ENCODE measurements around the gene ALDH1L1. TPM values are rescaled to one million over a fixed set of nuclear protein-coding genes. Genes with fewer than 3 reads are reported as not detected.

ALDH1L1 gene
- total RNA-seq, 2 experiments from 2014 or later, result 0.05 to 0.18 TPM

DNA sequence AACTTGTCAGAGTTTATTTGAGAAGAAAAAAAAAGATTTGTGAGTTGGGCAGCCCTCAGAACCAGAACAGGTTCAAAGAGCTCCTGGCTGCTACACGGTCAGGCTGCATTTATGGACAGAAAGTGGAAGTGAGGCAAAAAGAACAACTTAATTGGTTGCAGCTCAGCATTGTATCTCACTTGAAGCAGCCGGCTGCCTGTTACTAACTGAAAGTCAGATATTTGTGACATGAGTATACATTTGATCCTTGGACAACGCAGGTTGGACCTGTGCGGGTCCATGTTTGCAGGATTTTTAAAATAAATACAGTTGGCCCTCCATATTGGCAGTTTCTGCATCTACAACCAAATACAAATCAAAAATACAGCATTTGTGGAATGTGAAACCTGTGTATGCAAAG lies 7.5 kb upstream of the ALDH1L1 start:
- H3K27ac Mint-ChIP-seq, result no peak overlapping the region
- no peaks in the 10 kb centered on the region for H3K4me1 Mint-ChIP-seq
- H3K27me3 Mint-ChIP-seq, result peaks cover 14% of the 10 kb centered on the region
- no peaks in the 10 kb centered on the region for H3K36me3 Mint-ChIP-seq (ENCODE audit: low read depth)
- DNase-seq, result no peak
- H3K4me3 Mint-ChIP-seq, result no peak overlapping the region
- ChIA-PET CTCF (interaction anchor here (3.3 kb wide), 1 partner anchor 10 kb away, joined by 20 read pairs; no protein-coding TSS in a partner anchor), POLR2A (no interaction called here)
- intact Hi-C loops (cut with DNase I, micrococcal nuclease), result no loop called here
- H3K9me3 Mint-ChIP-seq (ENCODE audit: low read depth), result no peaks in the 10 kb centered on the region
- no peak for ATAC-seq

DNA sequence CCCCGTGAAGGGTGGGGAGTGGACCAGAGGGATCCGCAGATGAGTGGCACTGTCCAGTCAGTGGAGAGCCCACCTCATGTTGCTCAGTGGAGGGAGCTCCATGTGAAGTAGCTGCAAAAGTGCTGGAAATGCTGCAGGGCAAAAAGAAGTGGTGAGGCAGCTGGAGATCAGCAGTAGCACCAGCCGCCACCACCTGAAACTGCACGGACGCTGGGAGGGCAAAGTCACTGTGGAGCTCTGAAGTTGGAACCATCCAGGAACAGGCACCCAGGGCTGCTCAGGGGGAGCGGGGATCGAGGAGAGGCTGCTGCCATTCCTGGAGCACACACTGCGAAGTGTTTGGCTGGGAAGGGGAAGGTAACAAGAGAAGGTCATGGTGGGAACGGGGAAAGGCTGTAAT lies 6.4 kb upstream of the ALDH1L1 start:
- no peak overlapping the region for H3K27ac Mint-ChIP-seq
- peaks cover 19% of the 10 kb centered on the region for H3K27me3 Mint-ChIP-seq
- ChIA-PET POLR2A (no interaction called here), CTCF (interaction anchor here (3.3 kb wide), 1 partner anchor 11 kb away, joined by 20 read pairs; no protein-coding TSS in a partner anchor)
- no peaks in the 10 kb centered on the region for H3K4me1 Mint-ChIP-seq
- ATAC-seq (no peak), DNase-seq (no peak)
- H3K9me3 Mint-ChIP-seq (ENCODE audit: low read depth), result no peaks in the 10 kb centered on the region
- no peak overlapping the region for H3K4me3 Mint-ChIP-seq
- intact Hi-C loops (cut with DNase I, micrococcal nuclease), result no loop called here
- no peaks in the 10 kb centered on the region for H3K36me3 Mint-ChIP-seq (ENCODE audit: low read depth)

DNA sequence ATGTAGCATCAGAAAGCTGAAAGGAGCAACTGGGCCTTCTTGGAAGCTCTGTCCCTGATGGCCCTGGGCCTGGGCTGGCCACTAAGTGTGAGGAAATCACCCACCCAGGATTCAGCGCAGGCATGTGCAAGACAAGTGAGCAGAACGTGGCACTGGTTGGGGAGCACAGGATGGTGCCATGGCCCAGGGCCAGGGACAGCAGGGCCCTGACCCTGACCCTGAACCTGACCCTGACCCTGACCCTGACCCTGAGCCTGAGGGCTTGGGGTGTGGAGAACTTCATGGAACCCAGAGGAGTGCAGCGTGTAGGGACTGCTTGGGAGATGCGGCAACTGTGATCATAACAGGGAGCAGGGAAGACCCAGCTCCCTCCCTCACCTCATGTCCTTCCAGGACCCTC lies 5.9 kb upstream of the ALDH1L1 start:
- DNase-seq (no peak), ATAC-seq (no peak)
- Mint-ChIP-seq H3K27ac (no peak overlapping the region), H3K27me3 (peaks cover 24% of the 10 kb centered on the region), H3K36me3 (ENCODE audit: low read depth) (no peaks in the 10 kb centered on the region), H3K4me3 (no peak overlapping the region), H3K4me1 (no peaks in the 10 kb centered on the region), H3K9me3 (ENCODE audit: low read depth) (no peaks in the 10 kb centered on the region)
- ChIA-PET POLR2A (no interaction called here), CTCF (no interaction called here)
- intact Hi-C loops (cut with DNase I, micrococcal nuclease), result no loop called here

DNA sequence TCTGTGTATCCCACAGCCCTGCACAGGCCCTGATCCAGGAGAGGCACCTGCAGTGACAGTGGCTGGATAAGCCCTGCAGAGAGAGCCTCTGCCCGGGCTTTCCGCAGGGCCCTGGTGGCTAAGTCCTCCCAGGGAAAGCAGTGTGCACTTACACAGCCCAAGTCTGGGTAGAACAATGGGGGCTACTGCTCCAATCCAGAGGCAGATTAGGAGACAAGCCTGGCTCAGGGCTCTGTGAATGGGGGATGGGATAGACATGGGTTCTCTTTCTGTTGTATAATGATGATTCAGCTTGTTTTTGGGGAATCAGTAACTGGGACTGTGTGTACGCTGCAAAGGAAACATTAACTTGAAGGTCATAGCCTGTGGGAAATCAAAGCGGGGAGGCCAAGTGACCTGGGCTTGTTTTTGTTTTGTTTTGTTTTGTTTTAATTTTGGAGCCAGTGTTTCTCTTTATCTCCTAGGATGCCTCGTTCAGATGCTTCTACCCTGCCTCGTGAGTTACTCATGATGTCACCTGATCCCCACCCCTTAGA lies 4.1 kb upstream of the ALDH1L1 start:
- peaks cover 4% of the 10 kb centered on the region for H3K4me1 Mint-ChIP-seq
- CTCF ChIA-PET, result no interaction called here
- intact Hi-C loops (cut with DNase I, micrococcal nuclease), result no loop called here
- ATAC-seq (no peak), DNase-seq (no peak)
- no peak overlapping the region for H3K27ac Mint-ChIP-seq
- H3K36me3 Mint-ChIP-seq (ENCODE audit: low read depth), result no peaks in the 10 kb centered on the region
- POLR2A ChIA-PET, result no interaction called here
- H3K27me3 Mint-ChIP-seq, result peaks cover 35% of the 10 kb centered on the region
- no peak overlapping the region for H3K4me3 Mint-ChIP-seq
- H3K9me3 Mint-ChIP-seq (ENCODE audit: low read depth), result no peaks in the 10 kb centered on the region

DNA sequence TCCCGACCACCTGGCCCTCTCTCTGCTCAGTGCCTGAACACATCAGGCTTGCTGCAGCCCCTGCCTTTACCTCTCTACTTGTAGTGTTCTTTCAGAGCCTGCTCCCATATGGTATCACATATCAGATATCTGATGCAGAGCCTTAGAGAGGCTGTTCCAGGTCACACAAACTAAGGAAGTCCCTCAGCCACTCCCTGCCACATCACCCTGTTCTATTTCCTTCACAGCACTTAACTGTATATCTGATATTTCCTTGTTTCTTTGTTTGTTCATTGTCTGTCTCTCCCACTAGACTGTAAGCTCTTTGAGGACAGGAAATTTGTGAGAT lies 976 bp upstream of the ALDH1L1 start:
- H3K27ac Mint-ChIP-seq, result no peak overlapping the region
- no peaks in the 10 kb centered on the region for H3K36me3 Mint-ChIP-seq (ENCODE audit: low read depth)
- H3K4me1 Mint-ChIP-seq, result peaks cover 4% of the 10 kb centered on the region
- no peak overlapping the region for H3K4me3 Mint-ChIP-seq
- no peak for ATAC-seq
- H3K9me3 Mint-ChIP-seq (ENCODE audit: low read depth), result no peaks in the 10 kb centered on the region
- H3K27me3 Mint-ChIP-seq, result peaks cover 37% of the 10 kb centered on the region
- no peak for DNase-seq
- intact Hi-C loops (cut with DNase I, micrococcal nuclease), result no loop called here
- POLR2A ChIA-PET, result no interaction called here
- CTCF ChIA-PET, result interaction anchor here (1.0 kb wide), 1 partner anchor 15 kb away, joined by 4 read pairs; no protein-coding TSS in a partner anchor

DNA sequence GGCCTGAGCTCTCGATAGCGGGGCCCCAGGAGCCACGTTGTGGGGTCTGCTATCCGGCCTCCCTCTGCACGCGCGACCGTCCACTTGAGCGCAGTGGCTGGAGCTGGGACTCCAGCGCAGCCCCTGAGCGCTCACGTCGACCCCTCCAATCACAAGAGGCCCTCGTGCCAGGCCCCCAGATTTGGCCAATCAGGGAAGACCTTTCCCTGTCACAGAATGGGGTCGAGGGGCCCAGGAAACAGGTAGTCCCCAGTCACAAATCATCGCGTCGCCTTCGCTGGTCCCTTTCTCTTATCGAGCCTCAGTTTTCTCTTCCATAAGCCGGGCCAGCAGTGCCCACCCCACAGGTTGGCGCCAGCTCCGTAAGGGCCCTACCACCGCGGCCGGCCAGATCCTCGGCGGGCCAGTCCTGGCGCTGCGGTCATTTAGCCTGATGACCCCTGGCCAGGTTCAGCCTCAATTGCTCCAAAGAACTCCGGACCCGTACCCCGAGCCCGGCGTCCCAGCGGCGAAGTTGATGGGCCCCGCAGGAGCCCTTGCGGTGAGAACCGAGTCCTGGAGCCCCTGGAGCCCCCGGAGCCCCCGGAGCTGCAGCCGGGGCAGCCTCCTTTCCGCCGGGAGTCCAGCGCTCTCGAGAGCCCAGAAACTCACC lies 435 bp downstream of the ALDH1L1 start:
- Mint-ChIP-seq H3K36me3 (ENCODE audit: low read depth) (no peaks in the 10 kb centered on the region), H3K4me3 (no peak overlapping the region), H3K4me1 (peaks cover 4% of the 10 kb centered on the region), H3K9me3 (ENCODE audit: low read depth) (no peaks in the 10 kb centered on the region), H3K27me3 (peaks cover 34% of the 10 kb centered on the region), H3K27ac (no peak overlapping the region)
- ChIA-PET CTCF (no interaction called here), POLR2A (no interaction called here)
- ATAC-seq (no peak), DNase-seq (no peak)
- intact Hi-C loops (cut with DNase I, micrococcal nuclease), result no loop called here

DNA sequence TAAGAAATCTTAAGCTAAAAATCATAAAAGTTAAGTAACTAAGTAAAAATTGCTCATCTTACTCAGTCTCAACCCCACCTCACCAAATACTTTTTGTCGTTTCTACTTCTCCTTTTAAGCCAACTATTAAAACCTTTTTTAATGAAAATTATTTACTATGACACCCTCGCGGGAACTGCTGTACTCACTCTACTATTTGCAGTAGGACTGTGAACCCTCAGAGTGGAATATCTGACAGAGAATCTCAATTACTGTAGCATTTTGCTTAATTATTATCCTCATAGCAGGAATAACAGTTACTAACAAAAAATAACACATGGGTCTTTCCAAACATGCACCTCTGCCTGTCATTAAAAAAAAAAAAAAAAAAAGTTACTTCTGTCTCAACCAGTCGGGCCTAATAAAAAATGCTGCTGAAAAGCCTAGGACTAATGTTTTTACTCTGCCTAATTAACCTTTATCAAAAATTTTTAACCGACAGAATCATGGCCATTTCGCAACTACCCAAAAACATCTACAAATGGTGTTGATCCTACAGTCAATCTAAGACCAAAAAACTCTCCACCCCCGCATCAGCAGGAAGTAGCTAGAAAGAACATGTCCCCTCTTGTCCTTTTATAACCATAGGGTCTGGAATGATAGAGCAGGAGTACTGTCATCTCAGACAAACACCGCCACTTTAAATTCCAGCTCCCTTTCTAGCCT lies 10.2 kb downstream of the ALDH1L1 start:
- Mint-ChIP-seq H3K9me3 (ENCODE audit: low read depth) (no peaks in the 10 kb centered on the region), H3K4me3 (no peak overlapping the region), H3K4me1 (no peaks in the 10 kb centered on the region), H3K36me3 (ENCODE audit: low read depth) (no peaks in the 10 kb centered on the region), H3K27ac (no peak overlapping the region), H3K27me3 (peaks cover 41% of the 10 kb centered on the region)
- ChIA-PET CTCF (interaction anchor here (1.4 kb wide), 1 partner anchor 8 kb away, joined by 3 read pairs; no protein-coding TSS in a partner anchor), POLR2A (no interaction called here)
- intact Hi-C loops (cut with DNase I, micrococcal nuclease), result no loop called here
- DNase-seq, result no peak
- no peak for ATAC-seq

DNA sequence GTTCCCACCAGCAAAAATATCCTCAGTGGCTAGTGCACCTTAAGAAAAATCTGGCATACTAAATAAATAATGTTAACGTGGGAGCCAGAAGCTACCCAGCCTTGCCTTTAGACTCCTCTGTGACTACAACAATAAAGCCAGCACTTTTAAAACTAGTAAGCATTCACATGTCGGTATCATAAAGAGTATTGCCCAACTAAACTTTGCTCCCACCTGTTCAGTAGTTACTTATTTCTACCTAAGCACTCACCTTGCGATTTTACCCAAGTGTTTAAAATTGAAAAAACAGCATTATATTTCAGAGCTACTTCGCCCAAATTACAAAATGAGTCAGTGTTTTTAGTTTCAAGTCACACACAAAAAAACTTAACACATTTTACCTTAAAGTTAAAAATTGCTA lies 12.8 kb downstream of the ALDH1L1 start:
- ChIA-PET CTCF (no interaction called here), POLR2A (no interaction called here)
- no peak overlapping the region for H3K4me3 Mint-ChIP-seq
- H3K27ac Mint-ChIP-seq, result no peak overlapping the region
- ATAC-seq, result no peak
- intact Hi-C loops (cut with DNase I, micrococcal nuclease), result no loop called here
- H3K27me3 Mint-ChIP-seq, result peaks cover 36% of the 10 kb centered on the region
- no peaks in the 10 kb centered on the region for H3K9me3 Mint-ChIP-seq (ENCODE audit: low read depth)
- no peak for DNase-seq
- H3K36me3 Mint-ChIP-seq (ENCODE audit: low read depth), result no peaks in the 10 kb centered on the region
- no peaks in the 10 kb centered on the region for H3K4me1 Mint-ChIP-seq

DNA sequence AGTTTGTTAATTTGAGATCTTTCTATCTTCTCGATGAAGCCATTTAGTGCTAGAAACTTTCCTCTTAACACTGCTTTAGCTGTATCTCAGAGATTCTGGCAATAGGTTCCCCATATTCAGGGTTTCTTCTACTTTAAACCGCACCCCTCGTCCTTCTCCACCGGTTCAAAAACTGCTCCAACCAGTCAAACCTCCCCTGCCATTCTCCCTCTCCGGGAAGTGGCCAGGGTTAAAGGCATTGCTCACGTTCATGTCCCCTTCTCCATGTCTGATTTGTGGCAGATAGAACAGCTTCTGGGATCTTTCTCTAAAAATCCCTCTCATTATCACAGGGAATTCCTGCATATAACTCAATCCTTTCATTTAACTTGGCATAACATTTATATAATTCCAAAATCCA lies 14.4 kb downstream of the ALDH1L1 start:
- DNase-seq, result no peak
- H3K4me1 Mint-ChIP-seq, result no peaks in the 10 kb centered on the region
- H3K4me3 Mint-ChIP-seq, result no peak overlapping the region
- ChIA-PET POLR2A (no interaction called here), CTCF (no interaction called here)
- H3K9me3 Mint-ChIP-seq (ENCODE audit: low read depth), result no peaks in the 10 kb centered on the region
- H3K27me3 Mint-ChIP-seq, result peaks cover 29% of the 10 kb centered on the region
- ATAC-seq, result no peak
- intact Hi-C loops (cut with DNase I, micrococcal nuclease), result no loop called here
- no peak overlapping the region for H3K27ac Mint-ChIP-seq
- H3K36me3 Mint-ChIP-seq (ENCODE audit: low read depth), result no peaks in the 10 kb centered on the region

DNA sequence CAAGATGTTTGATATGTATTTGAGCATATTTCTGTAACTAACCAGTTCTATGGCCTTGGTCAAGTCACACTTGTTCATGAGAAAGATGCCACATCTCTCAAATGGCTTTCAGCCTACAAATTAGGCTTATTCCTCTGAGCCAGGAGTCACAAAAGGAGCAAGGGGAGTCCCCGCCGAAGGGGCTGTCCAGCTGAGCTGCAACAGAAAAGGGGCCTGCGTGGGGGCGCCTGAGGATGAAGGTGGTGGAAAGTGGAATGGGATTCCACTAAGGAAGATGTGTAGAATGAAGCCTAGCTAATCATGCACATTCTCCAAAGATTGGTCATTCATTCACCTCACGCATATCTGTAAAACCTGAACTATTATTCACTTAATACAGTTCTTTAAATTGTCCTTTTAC lies 19.1 kb downstream of the ALDH1L1 start:
- Mint-ChIP-seq H3K4me1 (no peaks in the 10 kb centered on the region), H3K4me3 (no peak overlapping the region), H3K27ac (no peak overlapping the region), H3K27me3 (peaks cover 15% of the 10 kb centered on the region), H3K9me3 (ENCODE audit: low read depth) (no peaks in the 10 kb centered on the region), H3K36me3 (ENCODE audit: low read depth) (no peaks in the 10 kb centered on the region)
- POLR2A ChIA-PET, result no interaction called here
- intact Hi-C loops (cut with DNase I, micrococcal nuclease), result no loop called here
- no peak for DNase-seq
- no peak for ATAC-seq
- CTCF ChIA-PET, result interaction anchor here (2.0 kb wide), 1 partner anchor 37 kb away, joined by 5 read pairs; no protein-coding TSS in a partner anchor

DNA sequence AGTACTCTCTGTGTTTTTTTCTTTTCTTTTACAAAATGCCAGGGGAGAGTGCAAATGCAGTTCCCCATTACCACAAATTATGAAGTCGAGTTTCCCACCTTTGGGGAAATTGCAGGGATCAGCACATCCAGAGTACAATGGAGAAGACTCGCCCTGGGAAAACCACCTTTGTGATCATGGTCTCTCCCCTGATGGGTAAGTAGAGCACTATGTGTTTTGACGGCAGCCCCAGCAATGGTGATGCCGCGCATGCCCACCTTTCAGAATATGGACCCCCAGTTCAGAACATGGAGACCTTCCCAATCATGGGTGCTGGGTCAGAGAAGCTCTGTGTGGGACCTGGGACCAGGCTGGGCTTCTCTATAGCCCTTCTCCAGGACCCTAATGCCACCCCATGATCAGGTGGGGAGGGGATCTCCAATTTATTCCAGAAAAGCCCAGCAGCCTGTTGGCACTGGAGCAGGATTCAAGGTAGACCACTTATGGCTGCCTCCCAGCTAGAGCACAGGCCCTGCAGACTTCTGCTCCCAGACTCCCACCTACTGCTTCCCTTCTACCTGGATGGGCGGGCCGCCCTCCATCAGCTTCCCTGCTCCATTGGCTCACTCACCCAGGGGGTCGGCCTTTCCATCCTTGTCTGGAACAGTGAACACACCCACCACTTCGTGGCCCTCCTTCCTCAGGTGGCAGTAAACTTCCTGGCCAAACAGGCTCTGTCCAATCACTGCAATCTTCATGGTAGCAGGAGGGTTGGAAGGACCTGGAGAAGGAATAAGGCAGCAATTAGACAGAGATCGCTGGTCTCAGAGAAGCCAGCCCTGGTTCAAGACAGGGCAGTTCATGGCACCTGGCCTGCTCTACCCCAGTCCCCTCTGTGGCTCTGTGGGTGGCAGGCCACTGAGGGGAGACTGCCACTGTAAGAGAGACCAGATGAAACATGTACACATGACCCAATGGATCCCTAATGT lies 19.9 kb downstream of the ALDH1L1 start:
- no peaks in the 10 kb centered on the region for H3K9me3 Mint-ChIP-seq (ENCODE audit: low read depth)
- peaks cover 8% of the 10 kb centered on the region for H3K27me3 Mint-ChIP-seq
- H3K4me3 Mint-ChIP-seq, result no peak overlapping the region
- H3K27ac Mint-ChIP-seq, result no peak overlapping the region
- ATAC-seq, result no peak
- no peaks in the 10 kb centered on the region for H3K36me3 Mint-ChIP-seq (ENCODE audit: low read depth)
- intact Hi-C loops (cut with DNase I, micrococcal nuclease), result no loop called here
- POLR2A ChIA-PET, result no interaction called here
- CTCF ChIA-PET, result interaction anchor here (1.0 kb wide), 1 partner anchor 32 kb away, joined by 3 read pairs; no protein-coding TSS in a partner anchor
- no peak for DNase-seq
- H3K4me1 Mint-ChIP-seq, result no peaks in the 10 kb centered on the region
